ENCODE measurements around the gene MMP17. TPM values are rescaled to one million over a fixed set of nuclear protein-coding genes. Genes with fewer than 3 reads are reported as not detected.
A peak's percentile ranks its signal among the peaks of the same experiment; 100 is the strongest.

Gene MMP17
- total RNA-seq, 2 donors from 2014 or later = 4.6 to 12.1 TPM

DNA sequence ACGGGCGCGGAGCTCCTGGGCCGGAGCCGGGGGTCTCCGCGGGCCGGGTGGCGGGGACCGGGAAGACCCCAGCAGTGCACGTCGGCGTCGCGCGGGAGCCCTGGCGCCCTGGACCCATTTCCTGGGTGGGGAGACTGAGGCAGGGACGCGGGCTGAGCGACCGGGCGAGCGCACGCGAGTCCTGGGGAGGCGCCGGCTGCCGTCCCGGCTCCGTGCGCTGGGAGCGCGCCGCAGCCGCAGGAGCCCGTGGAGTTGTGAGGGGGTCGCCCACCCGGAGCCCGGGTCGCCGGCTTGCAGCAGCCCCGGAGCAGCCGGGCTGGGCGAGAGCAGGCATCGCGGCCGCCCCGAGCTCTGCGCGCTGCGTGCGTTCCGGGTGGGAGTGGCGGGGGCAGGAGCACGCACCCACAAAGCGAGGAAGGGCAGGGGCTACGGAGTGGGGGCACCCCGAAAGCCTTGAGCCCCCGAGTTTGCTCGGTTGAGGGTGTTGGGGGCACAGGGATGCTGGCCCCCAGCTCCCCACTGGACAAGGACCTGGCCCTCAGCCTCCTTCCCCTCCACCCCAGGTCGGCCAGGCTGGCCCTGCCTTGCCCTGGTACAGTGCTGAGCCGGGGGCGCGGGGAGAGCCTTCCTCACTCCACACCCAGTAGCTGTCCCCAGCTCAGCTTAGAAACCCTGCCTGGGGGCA, 620 bp downstream of the MMP17 start:
- ATAC-seq (ENCODE audit: insufficient number of reproducible peaks, low FRiP score, low read depth) (no peak), DNase-seq (ENCODE audit: low spot score) (no peak)
- peak overlapping the region; percentile 73 for H3K4me3 ChIP-seq
- H3K27me3 ChIP-seq (replicated peaks; ENCODE audit: insufficient read depth) = peaks cover 6% of the 10 kb centered on the region
- H3K36me3 ChIP-seq = no peaks in the 10 kb centered on the region
- no peak overlapping the region for H3K27ac ChIP-seq
- H3K4me1 ChIP-seq (ENCODE audit: control insufficient read depth in 1 of 2, low read depth in 2 of 2) = peaks cover 12 to 37% of the 10 kb centered on the region in 2 donors
- TF ChIP-seq, protein P1, sequence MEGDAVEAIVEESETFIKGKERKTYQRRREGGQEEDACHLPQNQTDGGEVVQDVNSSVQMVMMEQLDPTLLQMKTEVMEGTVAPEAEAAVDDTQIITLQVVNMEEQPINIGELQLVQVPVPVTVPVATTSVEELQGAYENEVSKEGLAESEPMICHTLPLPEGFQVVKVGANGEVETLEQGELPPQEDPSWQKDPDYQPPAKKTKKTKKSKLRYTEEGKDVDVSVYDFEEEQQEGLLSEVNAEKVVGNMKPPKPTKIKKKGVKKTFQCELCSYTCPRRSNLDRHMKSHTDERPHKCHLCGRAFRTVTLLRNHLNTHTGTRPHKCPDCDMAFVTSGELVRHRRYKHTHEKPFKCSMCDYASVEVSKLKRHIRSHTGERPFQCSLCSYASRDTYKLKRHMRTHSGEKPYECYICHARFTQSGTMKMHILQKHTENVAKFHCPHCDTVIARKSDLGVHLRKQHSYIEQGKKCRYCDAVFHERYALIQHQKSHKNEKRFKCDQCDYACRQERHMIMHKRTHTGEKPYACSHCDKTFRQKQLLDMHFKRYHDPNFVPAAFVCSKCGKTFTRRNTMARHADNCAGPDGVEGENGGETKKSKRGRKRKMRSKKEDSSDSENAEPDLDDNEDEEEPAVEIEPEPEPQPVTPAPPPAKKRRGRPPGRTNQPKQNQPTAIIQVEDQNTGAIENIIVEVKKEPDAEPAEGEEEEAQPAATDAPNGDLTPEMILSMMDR (IDR thresholded peaks at IDR 0.05) = no peak
- H3K9me3 ChIP-seq = no peaks in the 10 kb centered on the region

DNA sequence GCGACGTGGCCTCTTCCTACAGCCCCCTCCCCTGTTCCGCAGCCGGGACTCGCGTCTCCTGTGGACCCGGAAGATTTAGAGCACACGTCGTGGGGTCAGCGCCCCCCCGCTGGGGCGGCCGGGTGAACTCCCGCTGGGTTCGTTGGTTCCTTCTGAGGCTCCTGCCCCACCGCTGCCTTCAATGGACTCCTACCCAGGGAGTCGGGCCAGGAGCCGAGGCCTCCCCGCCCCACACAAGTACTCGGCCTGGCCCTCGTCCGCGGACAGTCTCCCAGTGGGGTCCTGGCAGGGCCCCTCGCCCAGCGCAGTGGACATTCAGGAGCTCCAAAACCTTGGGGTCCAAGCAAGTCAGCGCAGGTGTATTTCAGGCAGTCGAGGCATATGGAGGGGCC, 1.2 kb downstream of the MMP17 start:
- no peak overlapping the region for H3K27ac ChIP-seq
- peak overlapping the region; percentile 73 for H3K4me3 ChIP-seq
- no peak for ATAC-seq (ENCODE audit: insufficient number of reproducible peaks, low FRiP score, low read depth)
- TF ChIP-seq, protein P1 (IDR thresholded peaks at IDR 0.05) = no peak
- no peaks in the 10 kb centered on the region for H3K36me3 ChIP-seq
- H3K4me1 ChIP-seq (ENCODE audit: control insufficient read depth in 1 of 2, low read depth in 2 of 2) = peaks cover 12 to 37% of the 10 kb centered on the region in 2 donors
- no peaks in the 10 kb centered on the region for H3K9me3 ChIP-seq
- no peak for DNase-seq (ENCODE audit: low spot score)
- peaks cover 6% of the 10 kb centered on the region for H3K27me3 ChIP-seq (replicated peaks; ENCODE audit: insufficient read depth)

DNA sequence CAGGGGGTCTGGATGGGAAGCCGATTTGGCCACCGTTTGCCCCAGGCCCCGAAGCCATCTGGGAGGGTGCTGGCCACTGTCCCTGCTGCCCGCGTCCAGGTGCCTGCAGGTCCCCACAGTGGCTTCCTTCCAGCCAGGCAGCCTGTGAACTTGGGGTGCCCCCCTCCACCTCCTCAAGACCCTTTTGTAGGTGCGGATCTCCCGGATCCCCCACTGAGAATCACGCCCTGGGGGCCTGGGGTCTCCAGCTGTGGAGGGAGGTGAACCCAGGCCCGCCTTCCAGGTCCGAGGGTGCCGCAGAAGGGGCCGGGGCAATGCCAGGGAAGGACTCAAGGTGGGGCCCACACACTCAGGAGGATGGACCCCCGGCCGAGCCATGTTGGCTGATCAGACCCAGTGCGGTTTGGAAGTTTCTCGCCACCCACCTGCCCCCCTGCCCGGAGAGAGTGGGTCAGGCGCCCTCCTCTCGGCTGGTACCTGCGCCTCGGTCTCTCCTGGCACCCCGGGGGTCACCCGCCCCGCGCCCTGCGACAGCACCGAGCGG, 1.7 kb downstream of the MMP17 start:
- ATAC-seq (ENCODE audit: insufficient number of reproducible peaks, low FRiP score, low read depth) = no peak
- peaks cover 12 to 37% of the 10 kb centered on the region in 2 donors for H3K4me1 ChIP-seq (ENCODE audit: control insufficient read depth in 1 of 2, low read depth in 2 of 2)
- peaks cover 6% of the 10 kb centered on the region for H3K27me3 ChIP-seq (replicated peaks; ENCODE audit: insufficient read depth)
- peak overlapping the region; percentile 73 for H3K4me3 ChIP-seq
- no peaks in the 10 kb centered on the region for H3K36me3 ChIP-seq
- no peak for DNase-seq (ENCODE audit: low spot score)
- H3K27ac ChIP-seq = no peak overlapping the region
- TF ChIP-seq, protein P1 (IDR thresholded peaks at IDR 0.05) = no peak
- H3K9me3 ChIP-seq = no peaks in the 10 kb centered on the region

DNA sequence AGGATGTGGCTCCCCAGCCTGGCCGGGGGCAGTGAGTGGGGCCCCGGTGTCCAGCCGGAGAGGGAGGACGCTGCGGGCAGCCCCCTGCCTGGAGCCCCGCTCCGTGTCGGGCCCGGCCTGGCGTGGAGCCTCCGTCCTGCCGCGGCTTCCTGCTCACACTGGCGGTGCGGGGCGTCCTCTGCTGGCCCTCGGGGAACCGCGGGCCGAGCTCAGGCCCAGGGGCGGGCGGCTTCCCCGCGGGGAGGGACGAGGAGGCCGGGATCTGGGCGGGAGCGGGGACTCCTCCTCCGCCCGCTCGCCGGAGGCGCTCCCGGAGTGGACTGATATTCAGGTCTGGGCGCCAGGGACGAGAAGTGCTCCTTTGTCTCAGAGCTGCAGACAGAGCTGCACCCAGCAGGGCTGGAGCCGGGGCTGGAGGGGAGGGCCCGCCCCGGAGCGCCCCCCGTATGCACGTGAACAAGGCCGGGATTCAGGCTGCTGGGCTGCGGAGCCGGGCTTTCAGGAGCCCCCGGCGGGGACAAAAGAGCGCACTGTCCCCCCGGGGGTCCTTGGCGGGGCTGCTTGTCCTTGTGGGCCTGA, 2.2 kb downstream of the MMP17 start:
- Histone ChIP-seq H3K9me3 (no peaks in the 10 kb centered on the region), H3K36me3 (no peaks in the 10 kb centered on the region), H3K4me3 (peak overlapping the region; percentile 73), H3K4me1 (ENCODE audit: control insufficient read depth in 1 of 2, low read depth in 2 of 2) (peaks cover 12 to 37% of the 10 kb centered on the region in 2 donors), H3K27ac (no peak overlapping the region), H3K27me3 (replicated peaks; ENCODE audit: insufficient read depth) (peaks cover 6% of the 10 kb centered on the region)
- ATAC-seq (ENCODE audit: insufficient number of reproducible peaks, low FRiP score, low read depth) (no peak), DNase-seq (ENCODE audit: low spot score) (no peak)
- TF ChIP-seq, protein P1 (IDR thresholded peaks at IDR 0.05) = peak; percentile 45

DNA sequence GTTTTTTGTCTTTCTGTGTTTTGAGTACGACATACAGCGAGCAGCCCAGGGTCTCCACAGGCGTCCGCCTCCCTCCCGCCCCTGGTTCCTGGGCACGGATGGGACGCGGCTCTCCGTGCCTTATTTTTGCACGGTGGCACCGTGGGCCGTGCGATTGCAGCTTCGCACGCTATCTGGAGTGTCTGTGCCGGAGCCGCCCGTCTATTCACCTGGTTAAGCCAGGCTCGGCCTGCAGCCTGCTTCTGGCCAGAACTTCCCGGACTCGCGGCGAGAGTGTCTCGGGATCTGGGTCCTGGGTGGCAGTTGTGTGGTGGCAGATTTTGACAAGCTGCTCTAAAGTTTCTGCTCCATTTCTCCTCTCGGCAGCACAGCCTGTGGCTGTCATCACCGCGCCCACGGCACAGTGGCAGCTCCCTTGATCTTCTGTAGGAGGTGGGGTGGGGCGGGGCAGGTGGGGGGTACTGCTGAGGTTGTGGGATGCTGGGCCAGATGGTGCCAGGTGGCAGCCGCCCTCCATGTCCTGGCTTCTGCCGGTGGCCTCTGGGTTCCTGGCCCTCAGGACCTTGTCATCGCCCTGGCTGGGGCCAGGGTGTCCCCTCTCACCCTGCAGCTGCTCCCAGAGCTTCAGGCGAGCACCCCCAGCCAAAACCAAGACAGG, 2.9 kb downstream of the MMP17 start:
- peaks cover 12 to 37% of the 10 kb centered on the region in 2 donors for H3K4me1 ChIP-seq (ENCODE audit: control insufficient read depth in 1 of 2, low read depth in 2 of 2)
- peaks cover 6% of the 10 kb centered on the region for H3K27me3 ChIP-seq (replicated peaks; ENCODE audit: insufficient read depth)
- H3K9me3 ChIP-seq = no peaks in the 10 kb centered on the region
- no peaks in the 10 kb centered on the region for H3K36me3 ChIP-seq
- H3K4me3 ChIP-seq = peak overlapping the region; percentile 73
- ATAC-seq (ENCODE audit: insufficient number of reproducible peaks, low FRiP score, low read depth) (no peak), DNase-seq (ENCODE audit: low spot score) (no peak)
- no peak overlapping the region for H3K27ac ChIP-seq
- TF ChIP-seq, protein P1 (IDR thresholded peaks at IDR 0.05) = no peak
